Heart right ventricle (tissue), 16 donors: ENCODE measurements around the gene DTNA. TPM values are rescaled to one million over a fixed set of nuclear protein-coding genes. Genes with fewer than 3 reads are reported as not detected.

Experiments
- ATAC-seq, 8 donors: fragments of 200-7000 bp; cut with Tn5 transposase; one replicate each; pipeline ENCODE4 v1.9.1; 2020; ENCODE audit warnings: mild to moderate bottlenecking in 8 of 8, moderate library complexity in 8 of 8, moderate number of reproducible peaks in 1 of 8
- DNase-seq, 2 donors: peaks; one replicate each; pipeline ENCODE4 v3.0.0-alpha.2; 2020
- H3K27ac ChIP-seq, 10 donors: fragments of 200-600 bp; sonication (generic) in 2 of 10; one replicate each; pipeline versions ENCODE4 v1.5.0 to v1.8.0; 2020 to 2022; ENCODE audit warnings: mild to moderate bottlenecking in 3 of 10
- H3K27me3 ChIP-seq, 7 donors: fragments of 200-600 bp; one replicate each; pipeline ENCODE4 v1.8.0; 2021 to 2022; ENCODE audit warnings: mild to moderate bottlenecking in 2 of 7
- H3K36me3 ChIP-seq, 9 donors: fragments of 200-600 bp; sonication (generic) in 1 of 9; one replicate each; pipeline versions ENCODE4 v1.5.0 to v1.8.0; 2020 to 2022; ENCODE audit warnings: mild to moderate bottlenecking in 2 of 9
- H3K4me1 ChIP-seq, 9 donors: fragments of 200-600 bp; sonication (generic) in 1 of 9; one replicate each; pipeline versions ENCODE4 v1.5.0 to v1.8.0; 2020 to 2022; ENCODE audit warnings: mild to moderate bottlenecking in 4 of 9
- H3K4me3 ChIP-seq, 10 donors: fragments of 200-600 bp; sonication (generic) in 2 of 10; one replicate each; pipeline versions ENCODE4 v1.5.0 to v1.8.0; 2020 to 2022; ENCODE audit warnings: mild to moderate bottlenecking in 7 of 10, moderate library complexity in 2 of 10
- H3K9me3 ChIP-seq, 11 donors: fragments of 200-600 bp in 10 of 11; sonication (generic) in 2 of 11; one replicate each; pipeline versions ENCODE4 v1.5.0 to v1.8.0; 2013 to 2022; ENCODE audit warnings: mild to moderate bottlenecking in 2 of 11, control low read depth in 1 of 11, moderate library complexity in 1 of 11
- WGBS, 2 donors: extraction: QIAGEN DNeasy Blood & Tissue Kit; methylation state at CpG; one replicate each; pipeline ENCODE4 v1.1.7; 2013; ENCODE audit warnings: inconsistent platforms in 1 of 2; 5-methylcytosine and 5-hydroxymethylcytosine counted together
- intact Hi-C, 10 donors: fragments of 100-400 bp; cut with DNase I; formaldehyde crosslinking; loops; one replicate each; pipeline versions ENCODE4 v1.11.1 to v1.14.2; 2022
- polyA plus RNA-seq, 2 donors: library from polyadenylated mRNA; stranded (reverse); fragments of 200-250 nt; gene quantifications; one replicate each; pipeline ENCODE4 v1.2.3, GENCODE V29; 2013
- total RNA-seq, 10 donors: library from RNA; stranded (reverse); fragmentation: NEBNext Ultra II Directional in 3 of 10; extraction: Animal tissue kit (Norgen Biotek cat#: 25700) in 3 of 10; gene quantifications; one replicate each; pipeline versions ENCODE4 v1.2.1 to v1.2.4, GENCODE V29; 2021 to 2023
- TF ChIP-seq, protein P1 (sequence below), 9 donors: fragments of 200-600 bp; sonication (generic) in 2 of 9; IDR thresholded peaks; one replicate each; pipeline versions ENCODE4 v1.5.0 to v1.8.0; 2021 to 2022; ENCODE audit warnings: antibody characterized with exemption in 9 of 9, mild to moderate bottlenecking in 5 of 9, moderate library complexity in 1 of 9
- donor health status: Arrhythmogenic right ventricular cardiomyopathy.
- donor health status: ischemic (EF 13 %, LVEDD 7.1; RV severe dilation, severe dysfunction).
- donor health status: healthy with polysubstance abuse.
- donor health status: DM: no; HTN: yes; CAD: no.
- donor health status: DM: no; HTN: no; CAD: no.
- donor health status: ischemic (EF 25% LVEDD 6.9; RV normal size, moderate dysfunction).
- donor health status: ischemic (EF 25% LVEDD 5.7; RV mildly dilated, moderate dysfunction).
- donor health status: healthy.
- donor health status: DM: yes; HTN: yes; CAD: no.
- donor health status: Ischemic cardiomyopathy.
- donor health status: ischemic (EF 35%, LVEDD 5.7; RV mildly dilated, moderate dysfunction).
- donor health status: nonischemic (EF 11% LVEDD 7.7; RV severe dilation, severe dysfunction).
- donor health status: DM: yes; HTN: yes; CAD: no.
- donor health status: PGD.
- donor health status: ischemic (EF 29% LVEDD 5.4; RV normal size, mild dysfunction).
- donor health status: nonischemic (EF 23%, LVEDD 6.1; RV moderate dilation, normal function).

DTNA gene
- total and polyA plus RNA-seq, 12 donors, result 65.4 to 198 (median 179) TPM

DNA sequence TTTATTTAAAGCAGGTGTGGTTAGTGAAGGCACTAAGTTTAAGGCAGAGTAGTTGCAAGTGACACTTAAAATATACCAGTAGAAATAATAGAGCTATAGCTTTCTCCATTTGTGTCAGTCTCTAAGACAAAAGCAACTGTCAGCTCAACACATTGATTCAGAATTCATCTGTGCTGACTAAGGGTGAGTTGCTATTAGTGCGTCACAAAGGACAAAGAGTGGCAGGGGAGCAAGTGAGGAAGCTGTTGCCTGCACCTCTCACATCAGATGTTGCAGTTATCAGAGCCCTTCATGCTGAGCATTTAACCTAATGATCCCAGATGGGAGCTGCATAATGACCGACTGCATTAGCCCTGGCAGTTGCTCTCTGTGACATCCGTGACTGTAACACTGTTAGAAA is 138.6 kb downstream of the DTNA start:
- no peaks in the 10 kb centered on the region for H3K9me3 ChIP-seq
- peaks cover 0 to 55% (median 10%) of the 10 kb centered on the region in 9 donors for H3K36me3 ChIP-seq
- TF ChIP-seq, protein P1, sequence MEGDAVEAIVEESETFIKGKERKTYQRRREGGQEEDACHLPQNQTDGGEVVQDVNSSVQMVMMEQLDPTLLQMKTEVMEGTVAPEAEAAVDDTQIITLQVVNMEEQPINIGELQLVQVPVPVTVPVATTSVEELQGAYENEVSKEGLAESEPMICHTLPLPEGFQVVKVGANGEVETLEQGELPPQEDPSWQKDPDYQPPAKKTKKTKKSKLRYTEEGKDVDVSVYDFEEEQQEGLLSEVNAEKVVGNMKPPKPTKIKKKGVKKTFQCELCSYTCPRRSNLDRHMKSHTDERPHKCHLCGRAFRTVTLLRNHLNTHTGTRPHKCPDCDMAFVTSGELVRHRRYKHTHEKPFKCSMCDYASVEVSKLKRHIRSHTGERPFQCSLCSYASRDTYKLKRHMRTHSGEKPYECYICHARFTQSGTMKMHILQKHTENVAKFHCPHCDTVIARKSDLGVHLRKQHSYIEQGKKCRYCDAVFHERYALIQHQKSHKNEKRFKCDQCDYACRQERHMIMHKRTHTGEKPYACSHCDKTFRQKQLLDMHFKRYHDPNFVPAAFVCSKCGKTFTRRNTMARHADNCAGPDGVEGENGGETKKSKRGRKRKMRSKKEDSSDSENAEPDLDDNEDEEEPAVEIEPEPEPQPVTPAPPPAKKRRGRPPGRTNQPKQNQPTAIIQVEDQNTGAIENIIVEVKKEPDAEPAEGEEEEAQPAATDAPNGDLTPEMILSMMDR (IDR thresholded peaks at IDR 0.05), result no peak
- ATAC-seq (no peak), DNase-seq (no peak)
- H3K27me3 ChIP-seq, result no peaks in the 10 kb centered on the region
- H3K4me1 ChIP-seq, result no peaks in the 10 kb centered on the region
- H3K4me3 ChIP-seq, result no peak overlapping the region
- intact Hi-C loops, result no loop called here
- H3K27ac ChIP-seq, result no peak overlapping the region
- WGBS, 2 donors, result 81 to 86% methylated on average over 3 of the region's 3 CpGs

DNA sequence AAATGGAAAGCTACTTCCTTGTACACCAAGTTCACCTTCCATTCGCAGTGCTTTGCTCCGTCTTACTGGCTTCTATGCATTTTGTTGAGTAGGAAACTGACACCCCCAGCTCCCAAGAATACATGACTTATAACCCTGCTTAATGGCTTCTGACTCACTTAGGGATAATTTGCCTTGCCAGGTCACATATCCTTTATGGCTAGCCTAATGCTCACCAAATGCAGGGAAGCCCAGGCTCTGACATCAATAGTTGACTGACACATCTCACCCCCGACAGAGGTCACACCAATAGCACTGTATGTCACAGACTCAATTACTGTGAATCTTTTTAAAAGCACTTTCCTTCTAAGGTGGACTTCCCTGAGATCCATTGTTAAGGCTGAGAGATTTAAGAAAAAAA is 147.2 kb downstream of the DTNA start:
- H3K27me3 ChIP-seq, result no peaks in the 10 kb centered on the region
- DNase-seq (no peak), ATAC-seq (no peak)
- TF ChIP-seq, protein P1 (IDR thresholded peaks at IDR 0.05), result no peak
- H3K9me3 ChIP-seq, result no peaks in the 10 kb centered on the region
- WGBS, 2 donors, result 88 to 96% methylated on average over 3 of the region's 3 CpGs
- no peak overlapping the region for H3K4me3 ChIP-seq
- no peak overlapping the region for H3K27ac ChIP-seq
- intact Hi-C loops, result no loop called here
- H3K4me1 ChIP-seq, result no peaks in the 10 kb centered on the region
- H3K36me3 ChIP-seq, result peaks cover 0 to 67% (median 3%) of the 10 kb centered on the region in 9 donors

DNA sequence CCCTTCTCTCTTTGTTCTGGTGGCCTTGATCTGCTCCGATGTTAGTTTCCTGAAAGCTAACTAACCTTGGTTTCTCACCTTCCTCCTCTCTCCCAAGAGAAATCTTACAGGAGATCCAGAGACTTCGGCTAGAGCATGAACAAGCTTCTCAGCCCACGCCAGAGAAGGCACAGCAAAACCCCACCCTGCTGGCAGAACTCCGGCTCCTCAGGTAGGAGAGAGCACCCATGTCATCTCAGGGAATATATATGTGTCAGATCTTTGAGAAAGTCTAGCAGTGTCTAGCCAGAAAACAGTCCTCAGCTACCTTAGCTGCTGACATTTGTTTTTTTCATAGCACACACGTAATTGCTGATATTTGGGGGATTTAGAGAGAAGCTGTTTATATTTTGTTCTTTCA is 148.1 kb downstream of the DTNA start:
- TF ChIP-seq, protein P1 (IDR thresholded peaks at IDR 0.05), result no peak
- Histone ChIP-seq H3K27ac (no peak overlapping the region), H3K36me3 (peaks cover 0 to 58% (median 0%) of the 10 kb centered on the region in 9 donors), H3K4me3 (no peak overlapping the region), H3K9me3 (no peaks in the 10 kb centered on the region), H3K27me3 (no peaks in the 10 kb centered on the region), H3K4me1 (no peaks in the 10 kb centered on the region)
- intact Hi-C loops, result no loop called here
- ATAC-seq (no peak), DNase-seq (no peak)
- 85 to 90% methylated on average over 5 of the region's 5 CpGs for WGBS, 2 donors

DNA sequence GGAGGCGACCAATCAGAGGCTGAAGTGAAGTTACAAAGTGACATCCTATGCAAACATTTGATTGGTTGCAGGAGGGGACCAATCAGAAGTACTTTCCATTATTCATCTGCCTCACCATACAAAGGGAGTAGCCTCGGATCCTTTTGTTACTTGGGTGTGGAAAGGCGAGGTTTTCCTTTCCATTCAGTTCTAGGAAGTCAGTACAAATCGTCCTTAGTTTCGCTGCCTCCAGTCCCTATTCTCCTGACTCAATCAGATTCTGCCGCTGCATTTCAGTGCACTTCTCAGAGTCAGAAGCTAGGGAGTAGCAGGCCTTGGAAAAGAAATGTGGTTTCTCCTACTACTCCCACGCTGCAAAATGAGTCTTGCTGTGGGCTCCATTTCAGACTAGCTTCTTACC is 149.4 kb downstream of the DTNA start:
- Histone ChIP-seq H3K4me3 (no peak overlapping the region), H3K27me3 (no peaks in the 10 kb centered on the region), H3K4me1 (no peaks in the 10 kb centered on the region), H3K27ac (no peak overlapping the region), H3K9me3 (no peaks in the 10 kb centered on the region), H3K36me3 (peaks cover 0 to 60% (median 0%) of the 10 kb centered on the region in 9 donors)
- no peak for ATAC-seq
- TF ChIP-seq, protein P1 (IDR thresholded peaks at IDR 0.05), result no peak
- intact Hi-C loops, result no loop called here
- no peak for DNase-seq
- WGBS, 2 donors, result 88 to 90% methylated on average over 7 of the region's 7 CpGs
